ENCODE results near the gene FBRS.

Gene FBRS

GRCh38 chr16:30647274-30647571 is 11.0 kb upstream of the FBRS start:
- H3K27ac ChIP-seq (ENCODE audit: low read length) = no peak overlapping the region
- no peaks in the 10 kb centered on the region for H3K9me3 ChIP-seq (ENCODE audit: insufficient read depth, low read depth, low read length)
- peaks cover 3% of the 10 kb centered on the region; the same call in 1 of the 2 replicates for H3K4me1 ChIP-seq (ENCODE audit: insufficient read depth, low read length)
- no peaks in the 10 kb centered on the region for H3K36me3 ChIP-seq (ENCODE audit: insufficient read depth, low read depth, low read length)
- peaks cover 22% of the 10 kb centered on the region for H3K27me3 ChIP-seq (ENCODE audit: insufficient read depth, low read length)
- H3K4me3 ChIP-seq (ENCODE audit: low read length) = no peak overlapping the region
- no peak overlapping the region for H3K9ac ChIP-seq (ENCODE audit: low read depth, low read length)

GRCh38 chr16:30649725-30650368 is 8.4 kb upstream of the FBRS start:
- peak overlapping the region; percentile 24; the same call in 1 of the 2 replicates for H3K4me3 ChIP-seq (ENCODE audit: low read length)
- H3K4me1 ChIP-seq (ENCODE audit: insufficient read depth, low read length) = peaks cover 3% of the 10 kb centered on the region; the same call in 1 of the 2 replicates
- H3K9me3 ChIP-seq (ENCODE audit: insufficient read depth, low read depth, low read length) = no peaks in the 10 kb centered on the region
- peak overlapping the region; percentile 27 for H3K27ac ChIP-seq (ENCODE audit: low read length)
- peaks cover 26% of the 10 kb centered on the region for H3K27me3 ChIP-seq (ENCODE audit: insufficient read depth, low read length)
- H3K9ac ChIP-seq (ENCODE audit: low read depth, low read length) = peak overlapping the region; percentile 35; the same call in 1 of the 2 replicates
- no peaks in the 10 kb centered on the region for H3K36me3 ChIP-seq (ENCODE audit: insufficient read depth, low read depth, low read length)

GRCh38 chr16:30650369-30651123 is 7.7 kb upstream of the FBRS start, which contains the start of gene PRR14:
Gene PRR14 (plus strand): TSS chr16:30650960. CDS start chr16:30651646, 686 bp downstream.
- H3K27ac ChIP-seq (ENCODE audit: low read length) = peak within 1 kb of the TSS; percentile 27
- peaks cover 24% of the 10 kb centered on the region for H3K27me3 ChIP-seq (ENCODE audit: insufficient read depth, low read length)
- H3K9ac ChIP-seq (ENCODE audit: low read depth, low read length) = peak within 1 kb of the TSS; percentile 89; the same call in 1 of the 2 replicates
- no peaks in the 10 kb centered on the region for H3K36me3 ChIP-seq (ENCODE audit: insufficient read depth, low read depth, low read length)
- peaks cover 3% of the 10 kb centered on the region; the same call in 1 of the 2 replicates for H3K4me1 ChIP-seq (ENCODE audit: insufficient read depth, low read length)
- H3K4me3 ChIP-seq (ENCODE audit: low read length) = peak within 1 kb of the TSS; percentile 90
- H3K9me3 ChIP-seq (ENCODE audit: insufficient read depth, low read depth, low read length) = no peaks in the 10 kb centered on the region

GRCh38 chr16:30651124-30652004 is 6.9 kb upstream of the FBRS start:
- no peaks in the 10 kb centered on the region for H3K36me3 ChIP-seq (ENCODE audit: insufficient read depth, low read depth, low read length)
- peaks cover 3% of the 10 kb centered on the region; the same call in 1 of the 2 replicates for H3K4me1 ChIP-seq (ENCODE audit: insufficient read depth, low read length)
- no peak overlapping the region for H3K27ac ChIP-seq (ENCODE audit: low read length)
- H3K9me3 ChIP-seq (ENCODE audit: insufficient read depth, low read depth, low read length) = no peaks in the 10 kb centered on the region
- H3K27me3 ChIP-seq (ENCODE audit: insufficient read depth, low read length) = peaks cover 23% of the 10 kb centered on the region
- peak overlapping the region; percentile 89; the same call in 1 of the 2 replicates for H3K9ac ChIP-seq (ENCODE audit: low read depth, low read length)
- H3K4me3 ChIP-seq (ENCODE audit: low read length) = peak overlapping the region; percentile 90

GRCh38 chr16:30652005-30652296 is 6.3 kb upstream of the FBRS start:
- Histone ChIP-seq H3K4me1 (ENCODE audit: insufficient read depth, low read length) (peaks cover 3% of the 10 kb centered on the region; the same call in 1 of the 2 replicates), H3K9ac (ENCODE audit: low read depth, low read length) (peak overlapping the region; percentile 89; the same call in 1 of the 2 replicates), H3K27ac (ENCODE audit: low read length) (no peak overlapping the region)

GRCh38 chr16:30652718-30653117 is 5.5 kb upstream of the FBRS start:
- Histone ChIP-seq H3K27me3 (ENCODE audit: insufficient read depth, low read length) (peaks cover 32% of the 10 kb centered on the region), H3K4me3 (ENCODE audit: low read length) (no peak overlapping the region), H3K4me1 (ENCODE audit: insufficient read depth, low read length) (peaks cover 3% of the 10 kb centered on the region; the same call in 1 of the 2 replicates), H3K9me3 (ENCODE audit: insufficient read depth, low read depth, low read length) (no peaks in the 10 kb centered on the region), H3K27ac (ENCODE audit: low read length) (no peak overlapping the region), H3K36me3 (ENCODE audit: insufficient read depth, low read depth, low read length) (no peaks in the 10 kb centered on the region), H3K9ac (ENCODE audit: low read depth, low read length) (no peak overlapping the region)

More at GRCh38 chr16:30652005-30652296, 6.3 kb upstream of the FBRS start:
- no peaks in the 10 kb centered on the region for H3K9me3 ChIP-seq (ENCODE audit: insufficient read depth, low read depth, low read length)
- H3K4me3 ChIP-seq (ENCODE audit: low read length) = peak overlapping the region; percentile 90
- H3K27me3 ChIP-seq (ENCODE audit: insufficient read depth, low read length) = peaks cover 29% of the 10 kb centered on the region
- H3K36me3 ChIP-seq (ENCODE audit: insufficient read depth, low read depth, low read length) = no peaks in the 10 kb centered on the region

- Histone ChIP-seq H3K27ac (ENCODE audit: low read length) (no peak overlapping the region), H3K27me3 (ENCODE audit: insufficient read depth, low read length) (peaks cover 35% of the 10 kb centered on the region), H3K36me3 (ENCODE audit: insufficient read depth, low read depth, low read length) (no peaks in the 10 kb centered on the region), H3K4me1 (ENCODE audit: insufficient read depth, low read length) (peaks cover 2% of the 10 kb centered on the region; the same call in 1 of the 2 replicates), H3K9me3 (ENCODE audit: insufficient read depth, low read depth, low read length) (no peaks in the 10 kb centered on the region), H3K9ac (ENCODE audit: low read depth, low read length) (no peak overlapping the region), H3K4me3 (ENCODE audit: low read length) (no peak overlapping the region)
Measured at GRCh38 chr16:30654856-30655255, 3.4 kb upstream of the FBRS start.

GRCh38 chr16:30655815-30656347 is 2.4 kb upstream of the FBRS start:
- H3K36me3 ChIP-seq (ENCODE audit: insufficient read depth, low read depth, low read length) = no peaks in the 10 kb centered on the region
- H3K27me3 ChIP-seq (ENCODE audit: insufficient read depth, low read length) = peaks cover 45% of the 10 kb centered on the region
- H3K9ac ChIP-seq (ENCODE audit: low read depth, low read length) = no peak overlapping the region
- H3K4me3 ChIP-seq (ENCODE audit: low read length) = no peak overlapping the region
- no peaks in the 10 kb centered on the region for H3K9me3 ChIP-seq (ENCODE audit: insufficient read depth, low read depth, low read length)
- H3K27ac ChIP-seq (ENCODE audit: low read length) = no peak overlapping the region
- no peaks in the 10 kb centered on the region; the same call in 1 of the 2 replicates for H3K4me1 ChIP-seq (ENCODE audit: insufficient read depth, low read length)

GRCh38 chr16:30656388-30656787 is 1.8 kb upstream of the FBRS start:
- Histone ChIP-seq H3K27me3 (ENCODE audit: insufficient read depth, low read length) (peaks cover 50% of the 10 kb centered on the region), H3K27ac (ENCODE audit: low read length) (no peak overlapping the region), H3K4me3 (ENCODE audit: low read length) (no peak overlapping the region), H3K9ac (ENCODE audit: low read depth, low read length) (no peak overlapping the region), H3K36me3 (ENCODE audit: insufficient read depth, low read depth, low read length) (0 out of 2 replicates have a peak, but pooled peaks cover 4% of the 10 kb centered on the region), H3K4me1 (ENCODE audit: insufficient read depth, low read length) (no peaks in the 10 kb centered on the region; the same call in 1 of the 2 replicates), H3K9me3 (ENCODE audit: insufficient read depth, low read depth, low read length) (no peaks in the 10 kb centered on the region)

GRCh38 chr16:30656974-30657865 is 1.0 kb upstream of the FBRS start:
- Histone ChIP-seq H3K27ac (ENCODE audit: low read length) (no peak overlapping the region), H3K4me3 (ENCODE audit: low read length) (peak overlapping the region; percentile 82), H3K9me3 (ENCODE audit: insufficient read depth, low read depth, low read length) (no peaks in the 10 kb centered on the region), H3K27me3 (ENCODE audit: insufficient read depth, low read length) (peaks cover 52% of the 10 kb centered on the region), H3K9ac (ENCODE audit: low read depth, low read length) (peak overlapping the region; percentile 69; the same call in 1 of the 2 replicates), H3K4me1 (ENCODE audit: insufficient read depth, low read length) (no peaks in the 10 kb centered on the region; the same call in 1 of the 2 replicates), H3K36me3 (ENCODE audit: insufficient read depth, low read depth, low read length) (0 out of 2 replicates have a peak, but pooled peaks cover 5% of the 10 kb centered on the region)

Measured in iPS-20b (cell line).